ENCODE data around the gene RTL1.

The RTL1 gene

DNA sequence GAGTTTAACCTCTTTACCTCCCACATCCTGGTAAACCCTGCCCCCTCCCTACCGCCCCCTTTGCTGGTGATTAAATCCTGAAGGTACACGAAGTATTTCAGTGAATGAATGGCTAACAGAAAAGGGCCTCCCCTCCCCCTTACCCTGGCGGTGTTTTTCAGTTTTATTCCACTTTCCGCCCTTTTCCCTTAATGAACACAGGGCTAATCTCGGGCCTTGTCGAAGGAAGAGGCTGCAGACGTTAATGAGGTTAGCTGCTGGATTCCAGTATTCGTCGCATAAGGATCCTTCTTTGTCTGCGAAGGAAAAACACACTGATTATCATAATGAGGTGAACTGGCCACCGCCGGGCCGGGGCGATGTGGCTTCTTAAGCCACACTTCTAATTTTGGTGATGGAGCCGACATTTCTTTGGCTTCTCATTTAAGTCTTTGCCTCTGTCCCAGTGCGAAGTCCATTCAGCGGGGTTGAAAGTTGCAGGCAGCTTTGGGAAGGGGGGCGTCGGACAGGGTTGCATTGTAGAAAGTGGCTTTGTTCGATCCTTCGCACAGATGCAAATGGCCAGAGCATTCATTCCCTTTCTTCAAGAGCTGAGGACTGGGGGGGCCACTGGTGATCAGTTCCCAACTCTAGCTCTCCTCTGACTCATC lies 71.1 kb downstream of the RTL1 start:
- no peak for DNase-seq (ENCODE audit: low read depth)

DNA sequence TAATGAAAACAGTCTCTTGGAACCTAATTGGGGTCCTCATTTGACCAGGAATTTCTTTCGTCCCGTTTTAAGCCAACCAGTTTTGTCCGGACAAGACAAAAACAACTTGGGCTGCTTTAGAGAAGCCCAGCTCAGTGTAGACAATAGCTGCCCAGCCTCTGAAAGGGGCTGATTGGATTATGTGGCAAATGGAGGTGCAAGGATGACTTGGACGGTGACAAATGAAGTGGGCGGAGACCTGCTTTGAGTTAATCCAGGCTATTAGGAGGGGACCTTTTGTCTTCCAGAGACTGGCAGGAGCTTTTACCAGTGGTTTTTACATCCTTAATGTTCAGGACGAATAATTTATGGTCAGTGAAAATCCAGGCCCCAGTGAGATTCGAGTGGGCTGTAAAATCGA lies 72.8 kb downstream of the RTL1 start:
- DNase-seq (ENCODE audit: low read depth), result no peak
